HG03135 (cell line): ENCODE results near the gene BAZ2B.

Source experiments
- ATAC-seq: cut with Tn5 transposase; IDR thresholded peaks from one replicate; pipeline ENCODE4 v1.9.1; 2021; ENCODE audit warnings: mild to moderate bottlenecking, moderate library complexity; ENCODE audit not compliant: unreplicated experiment

BAZ2B gene

GRCh38 chr2:159270744-159271379 is 345.5 kb downstream of the BAZ2B start:
- no peak for ATAC-seq
